GM18498 (cell line): ENCODE measurements around the gene PPP4R2.
"Not testable (repeated sequence)": the region's sequence is repeated elsewhere in the genome, so short reads cannot be mapped to it uniquely, and the experiment has no call there.

Experiments
- ATAC-seq: cut with Tn5 transposase; IDR thresholded peaks from one replicate; pipeline ENCODE4 v1.9.1; 2021; ENCODE audit warnings: mild to moderate bottlenecking, moderate library complexity; ENCODE audit not compliant: unreplicated experiment

PPP4R2 gene

GRCh38 chr3:73021301-73021835 is 24.8 kb downstream of the PPP4R2 start:
- ATAC-seq, result no peak

- no peak for ATAC-seq
Observed at GRCh38 chr3:73024836-73025235, 28.2 kb downstream of the PPP4R2 start.

DNA sequence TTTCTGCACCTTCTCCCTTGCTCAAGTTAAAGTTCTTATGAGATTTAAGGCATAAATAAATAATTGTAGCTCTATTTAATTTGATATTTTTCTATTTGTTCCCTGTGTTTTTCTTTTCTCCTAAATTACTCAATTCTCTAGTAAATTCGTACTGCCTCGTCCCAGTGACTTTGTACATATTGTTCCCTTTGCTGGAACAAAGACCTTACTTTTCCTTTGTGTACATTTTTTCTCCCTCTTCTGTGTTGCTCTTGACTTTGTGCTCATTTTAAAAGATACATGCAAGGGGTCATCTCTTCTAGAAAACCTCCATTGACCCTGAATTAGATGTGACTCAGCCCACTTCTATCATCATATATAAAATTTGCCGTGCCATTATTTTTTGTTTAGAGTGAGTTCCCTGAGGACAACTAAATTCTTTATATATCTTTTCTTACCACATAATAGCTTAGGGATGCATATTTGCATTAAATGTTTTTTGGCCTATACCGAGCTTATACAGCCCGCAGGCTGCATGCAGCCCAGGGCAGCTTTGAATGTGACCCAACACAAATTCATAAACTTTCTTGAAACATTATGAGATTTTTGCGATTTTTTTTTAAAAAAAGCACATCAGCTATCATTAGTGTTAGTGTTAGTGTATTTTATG is 29.6 kb downstream of the PPP4R2 start:
- ATAC-seq, result no peak

GRCh38 chr3:73026760-73027113 is 30.1 kb downstream of the PPP4R2 start:
- ATAC-seq, result no peak

DNA sequence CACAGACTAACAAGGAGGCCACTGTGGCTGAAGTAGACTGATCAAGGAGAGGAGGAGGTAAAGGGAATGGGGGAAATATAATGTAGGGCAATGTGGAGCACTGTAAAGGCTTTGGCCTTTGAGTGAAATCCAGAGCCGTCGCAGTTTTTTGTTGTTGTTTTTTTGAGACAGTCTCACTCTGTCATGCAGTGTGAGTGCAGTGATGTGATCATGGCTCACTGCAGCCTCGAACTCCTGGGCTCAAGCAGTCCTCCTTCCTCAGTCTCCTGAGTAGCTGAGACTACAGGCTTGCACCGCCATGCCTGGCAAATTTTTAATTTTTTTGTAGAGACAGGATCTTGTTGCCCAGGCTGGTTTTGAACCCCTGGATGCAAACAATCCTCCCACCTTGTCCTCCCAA is 32.2 kb downstream of the PPP4R2 start:
- ATAC-seq, result no peak

GRCh38 chr3:73029321-73029796 is 32.7 kb downstream of the PPP4R2 start:
- no peak for ATAC-seq

DNA sequence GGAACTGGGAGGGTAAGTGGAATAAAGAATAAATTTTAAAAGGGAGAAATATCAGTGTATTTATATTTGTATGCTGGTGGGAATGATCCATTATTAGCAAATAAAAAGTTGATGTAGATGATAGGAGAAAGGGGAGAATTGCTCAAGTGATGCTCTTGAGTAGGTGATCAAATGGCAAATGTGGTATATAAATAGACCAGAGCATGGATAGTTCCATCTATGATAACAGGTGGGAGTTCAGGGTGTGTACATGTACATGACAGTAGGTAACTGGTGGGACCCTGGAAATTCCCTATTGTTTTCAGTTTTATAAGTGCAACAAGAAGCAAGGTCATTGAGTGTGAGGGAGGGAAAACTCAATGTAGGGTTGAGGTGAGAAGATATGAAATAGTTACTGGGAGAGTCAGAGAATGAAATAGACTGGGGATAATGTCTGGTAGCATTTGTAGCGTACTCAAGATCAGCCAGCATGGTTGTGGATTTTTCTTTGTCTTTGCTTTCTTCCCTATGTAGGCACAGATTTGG is 33.5 kb downstream of the PPP4R2 start:
- ATAC-seq, result no peak

DNA sequence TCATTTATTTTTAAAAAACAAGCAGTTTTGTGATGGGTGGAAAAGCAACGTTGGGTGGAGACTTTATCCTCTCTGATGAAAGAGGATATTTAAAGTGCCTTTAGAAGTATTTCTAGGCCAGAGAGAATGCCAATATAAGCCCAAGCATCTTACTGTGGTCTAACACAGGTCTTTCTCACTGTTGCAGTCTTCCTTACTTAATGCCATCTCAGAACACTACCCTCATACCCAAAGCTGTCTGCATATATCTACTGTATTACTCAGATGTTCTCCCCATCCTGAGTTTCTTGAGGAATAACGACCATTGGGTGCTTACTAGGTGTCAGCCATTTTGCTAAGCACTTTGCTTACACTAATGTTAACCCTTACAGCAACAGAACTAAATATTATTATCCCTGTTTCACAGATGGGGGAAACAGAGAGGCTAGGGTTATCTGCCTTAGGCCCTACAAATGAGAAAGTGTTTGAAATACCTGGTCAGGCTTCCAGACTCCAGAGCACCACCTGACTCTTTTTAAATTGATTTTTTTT is 35.0 kb downstream of the PPP4R2 start:
- ATAC-seq, result no peak

DNA sequence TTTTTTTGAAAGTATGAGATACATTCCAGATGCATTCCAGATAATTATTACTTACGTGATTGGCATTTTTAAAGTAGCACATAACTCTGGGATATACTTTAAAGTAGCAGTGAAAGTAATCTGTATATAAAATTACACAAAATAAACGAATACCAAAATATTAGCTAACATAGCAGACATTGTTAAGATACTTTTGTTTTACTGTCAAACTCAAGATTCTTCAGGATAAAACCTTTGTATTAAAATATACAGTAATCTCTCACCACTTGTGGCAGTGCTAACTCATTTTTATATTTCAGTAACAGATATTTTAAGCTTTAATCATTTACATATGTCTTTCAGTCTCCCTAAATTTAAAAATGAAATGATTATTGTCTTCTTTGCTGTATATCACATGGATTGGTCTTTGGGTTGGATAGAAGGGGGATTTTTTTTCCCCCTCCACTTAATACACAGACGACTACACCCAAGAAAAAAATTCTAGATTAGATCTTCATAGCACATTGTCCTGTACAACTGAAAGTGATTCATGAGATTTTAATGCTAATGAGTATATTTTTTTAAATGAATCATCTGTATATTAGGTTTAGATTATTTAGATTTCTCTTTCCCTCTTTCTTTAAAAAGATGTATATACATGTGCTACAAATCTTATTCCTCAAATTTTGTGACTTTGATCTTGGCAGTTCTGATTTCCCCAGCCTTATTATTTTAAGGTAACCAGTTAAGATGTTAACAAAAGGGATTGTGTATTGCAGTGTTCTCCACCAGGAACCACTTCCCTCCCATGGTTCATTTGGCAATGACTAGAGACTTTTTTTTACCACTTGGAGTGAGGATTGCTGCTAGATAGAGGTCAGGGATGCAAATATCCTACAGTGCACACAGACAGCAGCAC is 40.3 kb downstream of the PPP4R2 start:
- no peak for ATAC-seq

DNA sequence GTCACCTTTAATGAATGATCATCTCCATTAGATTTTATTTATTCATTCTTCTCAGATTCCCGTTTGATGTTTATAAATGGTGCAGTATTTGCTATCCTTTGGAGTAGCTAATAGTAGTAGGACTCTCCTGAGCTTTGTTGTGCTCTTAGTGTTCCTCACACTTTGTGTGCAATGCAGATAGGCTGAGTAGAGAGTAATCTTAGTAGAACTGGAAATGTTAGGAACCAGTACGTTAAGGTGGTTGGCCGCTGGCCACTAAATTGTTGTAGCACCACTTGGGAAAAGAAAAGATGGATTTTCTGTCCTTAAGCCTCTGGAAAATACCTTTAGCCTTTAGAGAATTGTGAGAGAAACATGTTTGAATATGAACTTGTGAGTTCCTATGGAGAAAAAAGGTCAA is 44.9 kb downstream of the PPP4R2 start:
- no peak for ATAC-seq

DNA sequence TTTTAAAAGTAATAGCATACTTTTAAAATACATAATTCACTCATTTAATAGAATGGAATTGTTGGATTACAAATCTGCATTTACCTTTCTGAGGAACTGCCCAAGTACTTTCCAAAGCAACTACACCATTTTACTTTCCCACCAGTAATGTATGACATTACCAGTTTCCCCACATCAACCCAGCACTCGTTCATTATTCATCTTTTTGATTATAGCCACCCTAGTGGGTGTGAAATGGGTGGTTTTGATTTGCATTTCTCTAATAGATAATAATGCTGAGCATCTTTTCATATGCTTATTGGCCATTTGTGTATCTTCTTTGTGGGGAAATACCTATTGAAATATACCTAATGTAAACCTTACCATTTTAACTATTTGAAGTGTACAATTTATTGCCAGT is 46.8 kb downstream of the PPP4R2 start:
- no peak for ATAC-seq

GRCh38 chr3:73045391-73045790 is 48.8 kb downstream of the PPP4R2 start:
- no peak for ATAC-seq

DNA sequence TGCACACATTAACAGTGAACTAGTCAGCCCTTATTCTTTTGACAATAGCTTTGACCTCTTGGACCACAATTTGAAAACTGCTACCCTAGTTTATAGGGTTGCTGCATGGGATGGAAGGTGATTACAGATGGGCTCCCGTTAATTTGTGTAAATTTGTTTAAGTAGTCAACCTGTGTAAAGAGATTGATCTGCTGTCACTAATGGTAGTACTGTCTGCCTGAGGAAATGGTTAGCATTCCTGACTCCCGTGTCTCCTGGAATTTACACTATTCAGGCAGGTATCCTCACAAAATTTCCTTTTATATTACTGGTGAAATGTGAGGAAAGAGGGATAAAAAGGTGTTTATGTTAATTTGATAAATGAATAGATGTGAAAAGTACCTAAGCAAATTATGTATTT is 49.6 kb downstream of the PPP4R2 start:
- ATAC-seq, result no peak

- no peak for ATAC-seq
Observed at GRCh38 chr3:73049319-73049718, 52.7 kb downstream of the PPP4R2 start.

- no peak for ATAC-seq
Observed at GRCh38 chr3:73052857-73053256, 56.2 kb downstream of the PPP4R2 start.

- no peak for ATAC-seq
Observed at GRCh38 chr3:73055583-73055982, 59.0 kb downstream of the PPP4R2 start.

DNA sequence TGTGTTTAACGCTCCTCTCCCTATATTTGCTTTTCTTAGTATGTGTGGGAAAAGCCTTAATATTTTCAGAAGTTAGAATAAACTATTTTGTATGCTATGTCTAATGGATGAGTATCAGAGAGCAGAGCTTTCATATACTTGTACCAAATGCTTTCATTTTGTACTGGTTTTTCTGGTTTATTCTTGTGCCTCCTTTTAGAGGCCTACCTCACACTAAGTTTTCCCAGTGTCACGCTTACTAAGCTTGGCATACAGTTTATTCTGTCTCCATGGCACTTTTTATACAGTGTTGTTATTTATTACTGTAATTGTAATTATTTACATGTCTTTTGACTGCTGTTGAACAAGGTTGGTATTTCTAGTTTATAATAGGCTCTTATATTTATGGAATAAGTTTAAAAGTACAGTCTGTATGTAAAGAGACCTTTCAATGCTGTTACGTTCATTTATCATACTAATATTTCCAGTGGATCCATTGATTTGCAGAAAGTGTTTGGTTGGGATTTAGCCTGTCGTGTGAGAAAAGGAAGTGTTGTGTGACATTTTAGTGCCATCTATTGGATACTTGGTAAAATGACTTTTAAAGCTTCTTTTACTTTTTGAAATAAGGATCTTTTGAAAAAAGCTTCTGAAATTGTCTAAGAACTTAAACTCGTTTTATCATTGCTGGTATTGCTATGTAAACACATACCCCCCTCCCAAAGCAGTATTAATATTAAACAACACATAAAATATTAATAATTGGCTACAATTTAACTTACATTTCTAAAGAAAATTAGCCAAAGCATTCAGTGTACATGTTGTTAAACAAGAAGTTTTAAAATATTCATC is 59.6 kb downstream of the PPP4R2 start:
- ATAC-seq, result no peak

GRCh38 chr3:73056845-73057150 is 60.2 kb downstream of the PPP4R2 start:
- no peak for ATAC-seq

DNA sequence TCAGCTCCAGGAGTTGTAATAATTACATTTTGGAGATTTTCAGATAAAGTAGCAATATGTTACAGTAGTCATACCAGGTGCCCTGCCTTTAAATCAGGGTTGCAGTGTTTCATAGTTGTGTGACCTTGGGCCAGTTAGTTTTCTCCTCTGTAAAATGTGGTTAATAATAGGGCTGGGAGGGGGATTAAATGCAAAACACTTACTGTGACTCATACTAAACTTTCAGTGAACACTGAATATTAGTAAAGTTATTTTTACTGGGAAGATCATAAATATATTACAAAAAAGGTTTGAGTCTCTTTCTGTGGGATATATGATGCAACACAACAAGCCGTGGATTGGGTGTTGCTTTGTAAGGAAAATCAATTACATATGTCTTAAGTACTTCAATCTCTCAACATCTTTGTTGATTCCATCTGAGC is 63.7 kb downstream of the PPP4R2 start:
- no peak for ATAC-seq

DNA sequence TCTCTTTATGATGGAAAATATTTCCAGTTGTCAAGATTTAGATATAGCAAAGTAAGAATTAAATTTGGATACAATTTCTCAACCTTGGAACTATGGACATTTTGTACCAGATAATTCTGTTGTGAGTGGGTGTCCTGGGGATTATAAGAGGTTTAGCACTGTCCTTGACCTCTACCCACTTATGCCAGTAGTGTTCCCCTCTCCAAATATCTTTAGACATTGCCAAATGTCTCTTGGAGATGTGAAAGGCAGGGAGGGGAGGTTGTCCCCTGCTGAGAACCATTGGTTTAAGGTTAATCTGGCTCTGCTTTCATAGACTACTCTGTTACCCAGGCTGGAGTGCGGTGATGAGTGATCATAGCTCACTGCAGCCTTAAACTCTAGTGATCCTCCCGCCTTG is 64.8 kb downstream of the PPP4R2 start, which contains the start of gene EBLN2:
EBLN2 (plus strand) TSS at position 244 of the 400 bp plus-strand sequence. CDS start 423 bp downstream, outside the sequence.
- ATAC-seq, result no peak

- not testable (repeated sequence) for ATAC-seq
Observed at GRCh38 chr3:73066243-73066642, 69.6 kb downstream of the PPP4R2 start.
